NCI-H146 treated with DMSO at 0.1 percent for 48 hours (cell line): ENCODE measurements around the gene NAA10.
A peak's percentile ranks its signal among the peaks of the same experiment; 100 is the strongest.

Source experiments
- DNase-seq: peaks from one replicate; lab custom pipeline; 2025; ENCODE audit not compliant: unreplicated experiment; lab: John Stamatoyannopoulos, UW

The NAA10 gene

DNA sequence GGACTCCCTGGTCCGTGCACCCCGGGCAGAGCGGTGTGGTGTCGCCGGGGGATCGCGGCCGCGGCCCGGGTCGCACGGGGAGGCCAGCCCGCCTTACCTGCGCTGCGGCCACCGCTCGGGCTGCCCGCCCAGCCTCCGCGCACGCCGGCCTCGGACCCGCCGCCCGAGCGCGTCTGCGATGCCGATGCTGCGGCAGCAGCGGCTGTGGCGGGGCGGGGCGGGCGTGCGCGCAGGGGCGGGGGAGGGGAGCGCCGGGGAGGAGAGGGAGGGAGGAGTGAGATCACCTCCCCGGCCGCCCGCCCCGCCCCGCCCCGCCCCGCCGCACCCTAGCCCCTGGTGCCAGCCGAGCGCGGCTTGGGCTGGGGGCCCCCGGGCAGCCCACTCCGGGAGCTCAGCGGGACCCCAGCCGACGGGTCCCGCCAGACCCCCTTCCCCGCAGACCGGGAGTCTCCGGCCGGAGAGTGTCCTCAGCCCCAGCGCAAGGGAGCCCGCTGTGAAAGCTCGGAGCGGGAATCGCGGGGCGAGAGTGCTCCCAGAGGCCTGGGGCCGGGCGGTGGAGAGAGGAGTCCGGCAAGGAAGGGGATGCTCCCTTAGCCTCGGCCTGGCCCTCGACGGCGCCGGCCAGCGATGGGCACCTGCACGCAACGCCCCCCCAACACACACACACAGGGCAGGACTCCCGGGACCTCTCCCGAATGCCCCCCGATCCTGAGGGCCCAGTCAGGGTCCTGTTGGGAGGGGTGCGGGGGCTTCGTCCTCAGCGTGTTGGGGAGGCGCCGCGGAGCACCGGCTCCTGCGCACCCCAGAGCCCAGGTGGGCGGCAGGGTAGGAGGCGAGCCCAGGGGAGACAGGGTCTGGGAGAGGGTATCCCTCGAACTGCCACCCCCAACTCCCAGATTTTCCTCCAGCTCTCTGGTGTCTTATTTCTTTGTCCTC is 48.6 kb downstream of the NAA10 start, which contains the start of gene L1CAM:
TSS of gene L1CAM (minus strand) at position 206 of the 936 bp plus-strand sequence. CDS start 10,337 bp downstream, outside the sequence.
- no peak for DNase-seq

DNA sequence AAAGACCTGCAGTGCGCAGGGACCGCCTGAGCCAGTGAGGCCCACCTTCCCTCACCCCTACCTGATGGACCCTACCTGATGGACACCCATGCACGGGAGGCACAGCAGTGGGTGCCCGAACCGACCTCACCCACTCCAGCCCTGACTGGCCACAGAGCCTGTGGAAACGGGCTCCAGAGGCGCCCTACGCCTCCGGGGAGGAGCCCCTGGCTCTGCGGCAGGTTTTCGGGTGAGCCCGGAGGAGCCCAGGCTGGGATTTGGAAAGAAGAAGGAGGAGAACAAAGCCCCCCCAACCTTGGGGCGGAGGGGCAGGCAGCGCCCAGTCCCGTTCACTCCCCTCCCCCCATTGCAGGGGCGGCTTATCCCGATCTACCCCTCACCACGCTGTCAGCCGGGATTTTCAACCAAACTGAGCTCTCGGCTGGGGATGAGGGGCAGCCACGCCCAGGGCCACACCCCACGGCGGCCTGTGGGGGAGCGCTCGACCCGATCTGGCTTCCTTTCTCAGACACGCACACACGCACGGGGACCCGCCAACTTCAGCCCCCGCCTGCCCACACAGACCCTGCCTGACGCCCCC is 49.5 kb downstream of the NAA10 start:
- DNase-seq: peak; percentile 0

DNA sequence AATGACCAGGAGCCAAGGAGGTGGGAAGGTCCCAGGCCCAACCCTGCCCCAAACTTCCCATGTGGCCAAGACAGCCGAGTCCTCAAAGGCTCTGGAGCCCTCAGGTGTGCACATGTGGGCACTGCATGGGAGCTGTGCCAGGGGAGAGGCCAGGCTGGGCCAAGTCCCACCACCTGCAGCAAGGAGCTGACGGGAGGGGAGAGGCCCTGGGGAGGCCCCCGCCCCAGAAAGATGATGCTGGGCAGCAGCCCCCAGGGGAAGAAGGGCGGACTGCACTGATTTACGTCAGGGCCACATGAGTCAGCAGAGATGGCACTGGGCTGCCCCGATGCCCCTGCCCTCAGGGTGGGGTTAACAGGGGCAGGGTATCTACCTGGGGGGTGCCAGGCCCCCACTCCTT is 50.2 kb downstream of the NAA10 start:
- DNase-seq: peak; percentile 8

DNA sequence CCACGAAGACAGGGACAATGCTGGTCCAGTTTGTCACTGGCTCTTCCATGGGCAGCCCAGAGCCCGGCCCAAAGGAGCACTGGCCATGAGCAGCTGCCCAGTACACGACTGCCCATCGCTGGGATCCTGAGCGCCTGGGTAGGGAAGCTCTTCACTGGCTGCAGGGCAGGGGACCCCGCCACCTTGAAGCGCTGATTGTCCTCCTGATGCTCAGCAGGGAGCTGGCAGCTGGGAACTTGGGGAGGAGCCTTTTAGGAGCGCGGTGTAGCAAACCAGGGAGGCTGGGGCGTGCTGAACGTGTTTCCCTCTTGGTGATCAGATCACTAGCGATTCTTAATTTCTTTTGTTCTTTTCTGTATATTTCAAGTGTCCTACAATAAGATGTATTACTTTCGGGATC is 50.7 kb downstream of the NAA10 start:
- DNase-seq: peak; percentile 22

GRCh38 chrX:153883163-153883843 is 51.5 kb downstream of the NAA10 start:
- DNase-seq: no peak

- DNase-seq: no peak
Observed at GRCh38 chrX:153882557-153882956, 52.3 kb downstream of the NAA10 start.

DNA sequence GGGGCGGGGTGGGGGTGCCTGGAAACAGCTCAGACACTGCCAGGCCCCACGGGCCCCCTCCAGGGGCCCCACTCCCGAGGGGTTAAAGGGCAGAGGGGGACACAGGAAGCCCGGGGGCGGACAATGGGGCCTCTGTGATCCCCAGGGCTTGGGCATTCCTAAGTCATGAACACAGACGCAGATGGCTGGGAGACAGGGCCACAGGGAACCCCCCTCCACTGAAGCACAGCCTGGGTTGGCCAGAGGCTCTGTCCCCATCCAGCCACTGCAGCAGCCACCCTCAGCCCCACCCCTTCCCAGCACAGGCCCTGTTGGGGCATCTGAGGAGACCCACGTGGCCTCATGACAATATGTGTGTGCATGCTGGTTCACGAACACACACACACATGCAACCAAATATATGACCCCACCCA is 52.7 kb downstream of the NAA10 start:
- DNase-seq: no peak

DNA sequence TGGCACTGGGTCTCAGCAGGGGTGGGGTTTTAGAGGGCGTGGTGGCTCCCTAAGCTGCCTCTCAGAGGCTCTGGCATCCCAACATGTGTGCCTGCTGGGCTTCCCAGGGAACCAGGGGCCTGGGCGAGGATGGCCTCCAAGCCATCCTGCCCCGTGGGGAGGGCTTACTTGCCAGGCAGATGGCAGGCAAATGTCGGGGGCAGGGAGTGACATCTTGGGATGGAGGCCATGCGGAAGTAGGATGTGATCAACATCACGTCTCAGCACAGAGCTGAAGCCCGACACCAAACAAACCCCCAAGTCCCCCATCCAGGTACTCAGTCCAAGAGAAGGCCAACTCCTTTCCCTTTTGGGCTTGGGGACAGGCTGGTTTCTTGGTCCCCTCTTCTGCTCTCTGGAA is 53.6 kb downstream of the NAA10 start:
- DNase-seq: no peak

DNA sequence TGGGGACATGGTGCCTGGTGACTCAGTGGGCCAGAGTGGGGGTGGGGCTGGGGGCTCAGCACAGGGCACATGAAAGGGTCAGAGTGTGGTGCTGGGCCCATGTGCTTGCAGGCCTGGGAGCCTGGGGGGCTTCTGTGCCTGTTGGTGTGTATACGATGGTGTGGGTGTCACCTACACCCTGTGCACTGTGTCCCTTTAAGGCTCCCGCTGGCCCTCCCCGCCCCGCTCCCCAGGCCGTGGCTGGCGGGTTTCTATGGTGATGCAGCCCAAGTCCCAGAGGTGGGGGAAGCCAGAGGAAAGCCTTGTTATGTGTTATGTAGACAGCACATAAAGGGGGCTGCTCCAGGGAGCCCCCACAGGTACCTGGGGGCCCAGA is 54.4 kb downstream of the NAA10 start:
- DNase-seq: no peak

GRCh38 chrX:153879741-153880439 is 54.9 kb downstream of the NAA10 start:
- DNase-seq: no peak
